Effector CD4-positive, alpha-beta T cell (primary cell): Measurements from ENCODE around the gene ONECUT1.

Source experiments
- DNase-seq: peaks from one replicate; pipeline ENCODE4 v3.0.0-alpha.2; 2020

The ONECUT1 gene

DNA sequence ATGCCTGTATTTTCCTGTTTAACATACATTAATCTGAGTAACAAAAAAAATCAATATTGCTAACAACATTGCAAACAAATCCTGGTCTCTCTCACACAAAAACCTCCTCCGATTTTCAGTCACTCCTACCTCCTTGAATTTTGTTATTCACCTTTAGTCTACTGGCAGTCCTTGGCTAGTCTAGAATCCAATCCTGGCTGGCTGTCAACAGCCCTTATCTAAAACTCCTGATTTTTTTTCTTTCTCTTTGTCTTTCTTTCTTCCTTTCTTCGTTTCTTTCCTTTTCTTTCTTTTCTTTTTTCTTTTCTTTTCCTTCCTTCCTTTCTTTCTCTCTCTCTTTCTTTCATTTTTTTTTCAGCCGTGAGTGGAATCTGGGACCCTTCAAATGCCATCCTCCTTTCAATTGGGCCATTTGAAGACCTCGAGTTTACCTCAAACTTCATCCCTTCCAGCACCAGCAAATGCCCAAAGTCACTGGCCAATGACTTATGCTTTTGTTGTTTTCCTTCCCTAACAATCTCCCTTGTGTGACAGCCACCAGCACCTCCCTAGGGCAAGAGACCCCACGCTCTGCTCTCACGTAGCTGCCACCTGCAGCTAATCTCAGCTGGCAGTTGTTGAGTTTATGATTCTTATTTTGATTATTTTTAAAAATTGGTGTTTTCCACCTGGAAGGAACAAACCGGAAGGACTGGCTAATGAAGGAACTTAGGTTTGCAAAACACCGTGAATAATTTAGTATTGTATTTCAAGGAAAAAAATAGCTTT lies 6.8 kb upstream of the ONECUT1 start:
- DNase-seq: no peak

DNA sequence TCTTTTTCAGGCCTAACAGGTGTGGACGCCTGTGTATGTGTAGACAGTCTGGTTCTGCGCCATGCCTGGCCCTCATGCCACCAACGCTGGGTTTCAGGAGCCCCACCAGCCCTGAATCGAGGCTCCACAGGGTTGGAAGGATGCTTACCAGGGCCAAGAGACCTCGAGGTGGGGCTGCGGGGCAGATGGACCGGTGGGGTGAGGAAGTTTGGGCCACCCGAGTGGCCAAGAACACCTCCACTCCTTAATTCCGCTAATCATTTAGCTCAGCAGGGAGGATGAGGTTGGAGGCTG lies 6.0 kb upstream of the ONECUT1 start:
- no peak for DNase-seq

DNA sequence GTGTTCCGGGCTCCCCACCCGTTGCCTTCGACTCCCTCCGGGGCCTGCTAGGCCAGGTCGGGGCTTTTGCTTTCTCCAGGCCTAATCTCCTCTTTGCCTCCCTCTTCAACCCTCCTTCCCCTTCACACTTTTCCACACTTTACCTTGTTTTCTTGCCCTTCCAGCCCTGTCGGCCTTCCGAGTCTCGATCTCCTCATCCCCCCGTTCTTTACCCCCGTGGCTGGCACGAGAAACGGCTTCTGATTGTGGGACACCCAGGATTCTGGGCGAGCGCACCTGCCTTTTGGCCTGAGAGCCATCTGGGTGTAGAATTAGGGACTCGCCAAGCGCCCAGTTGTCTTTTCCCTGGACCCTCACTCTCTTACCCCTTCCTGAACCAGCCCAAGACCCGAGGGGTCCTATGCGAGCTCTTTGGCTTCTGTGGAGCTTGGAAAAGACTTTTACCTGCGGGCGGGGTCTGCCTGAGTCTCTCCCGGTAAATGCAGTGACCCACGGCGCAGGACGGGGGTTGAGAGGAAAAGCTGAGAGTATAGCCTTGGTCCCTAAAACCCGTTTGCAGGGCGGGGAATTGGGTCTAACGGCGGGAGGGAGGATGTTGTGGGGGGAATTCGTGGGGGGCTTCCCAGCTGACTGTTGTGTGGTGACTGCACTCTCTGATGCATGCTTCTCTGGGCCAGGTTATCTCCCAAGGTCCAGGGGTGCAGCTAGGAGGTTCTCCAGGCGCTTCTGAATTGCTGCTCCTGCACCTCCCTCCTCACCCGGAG lies 5.5 kb upstream of the ONECUT1 start:
- DNase-seq: no peak

DNA sequence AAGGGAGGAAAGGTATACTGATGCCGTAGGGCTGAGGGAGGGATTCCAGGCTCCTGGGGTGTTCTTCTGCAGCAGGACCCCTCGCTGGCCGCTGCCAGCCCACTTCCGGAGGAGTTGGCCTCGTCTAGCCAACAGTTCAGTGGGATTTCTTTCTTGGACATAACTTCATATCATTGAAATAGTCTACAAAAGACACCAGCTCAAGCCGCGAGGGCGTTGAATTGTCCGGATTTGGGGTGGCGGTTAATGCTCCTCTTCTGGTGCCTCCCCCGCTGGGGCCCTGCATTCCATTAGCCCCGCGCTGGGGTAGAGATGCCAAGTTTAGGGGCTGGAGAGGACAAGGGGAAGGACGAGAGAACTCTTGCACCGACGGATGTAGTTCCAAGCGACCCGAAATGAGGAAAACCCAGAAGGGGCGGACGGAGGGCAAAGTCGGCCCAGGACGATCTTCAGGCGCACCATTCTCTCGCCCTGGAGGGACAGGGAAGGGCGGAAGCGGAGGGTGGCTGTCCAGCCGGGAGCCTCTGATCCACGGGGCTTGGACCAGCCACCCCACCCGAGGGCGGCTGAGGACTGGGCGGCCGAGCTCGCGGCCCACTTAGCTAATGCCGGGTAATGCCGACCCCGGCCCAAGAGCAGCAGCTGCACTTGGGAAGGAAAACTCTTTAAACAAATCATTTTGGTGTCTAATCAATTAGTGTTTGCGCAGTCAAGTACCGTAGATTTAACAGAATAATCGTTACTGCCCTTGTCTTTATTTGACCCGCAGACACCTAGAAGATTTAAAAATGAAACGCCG lies 4.7 kb upstream of the ONECUT1 start:
- DNase-seq: no peak

DNA sequence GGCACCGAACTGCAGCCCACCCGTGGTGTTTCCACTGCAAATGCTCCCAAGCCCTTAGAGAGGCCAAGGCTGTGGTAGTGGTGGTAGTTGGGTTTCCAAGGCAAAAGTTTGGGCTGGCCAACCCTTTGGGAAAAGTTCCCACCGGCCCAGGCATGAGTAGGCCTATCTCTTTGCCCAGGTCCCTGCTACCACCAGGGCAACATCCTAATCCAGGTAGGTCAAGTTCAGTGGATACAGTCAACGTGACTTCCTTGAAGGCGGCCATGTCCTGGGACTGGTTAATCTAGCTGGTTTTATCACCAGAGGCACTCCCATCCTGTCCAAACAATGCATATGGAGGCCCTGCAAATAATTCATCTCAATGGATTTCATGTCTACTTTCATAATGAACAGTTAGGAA lies 1.6 kb upstream of the ONECUT1 start:
- no peak for DNase-seq

DNA sequence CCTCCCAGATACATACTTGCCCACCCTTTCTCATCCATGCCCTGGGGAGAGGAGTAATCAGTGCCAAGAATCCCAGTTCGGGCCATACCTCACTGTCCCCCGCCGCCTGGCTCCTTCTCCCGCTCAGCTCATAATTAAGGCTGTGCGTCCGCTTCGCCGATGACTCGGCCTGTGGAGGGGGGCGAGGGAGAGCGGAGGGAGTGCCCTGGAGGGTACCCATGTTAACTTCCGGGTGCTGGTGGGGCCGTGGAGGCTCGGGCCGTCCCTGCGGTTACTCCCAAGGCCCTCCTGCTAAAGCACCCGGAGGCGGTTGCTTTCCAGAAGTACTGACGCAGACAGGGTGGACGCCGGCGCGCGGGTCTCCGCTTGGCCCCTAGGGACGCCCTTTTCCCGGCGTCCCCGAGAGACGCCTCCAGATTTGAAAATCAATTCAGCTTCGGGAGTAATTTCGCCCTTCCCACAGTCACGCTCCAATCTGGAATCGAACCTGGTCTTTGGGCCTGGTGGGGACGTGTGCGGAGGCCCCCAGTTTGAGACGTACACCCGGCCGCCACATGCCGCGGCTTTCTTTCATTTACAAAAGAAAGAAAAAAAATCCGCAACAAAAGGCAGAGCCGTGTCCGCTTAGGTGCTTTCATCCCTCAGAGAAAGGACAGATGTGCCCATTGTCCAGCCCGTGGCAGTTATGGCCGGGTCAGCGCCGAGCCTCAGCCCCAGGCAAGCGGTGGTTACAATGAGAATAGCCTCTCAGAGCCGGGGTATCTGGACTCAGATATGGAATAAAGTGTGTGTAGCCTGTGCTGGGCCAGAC lies 1.0 kb upstream of the ONECUT1 start:
- no peak for DNase-seq

DNA sequence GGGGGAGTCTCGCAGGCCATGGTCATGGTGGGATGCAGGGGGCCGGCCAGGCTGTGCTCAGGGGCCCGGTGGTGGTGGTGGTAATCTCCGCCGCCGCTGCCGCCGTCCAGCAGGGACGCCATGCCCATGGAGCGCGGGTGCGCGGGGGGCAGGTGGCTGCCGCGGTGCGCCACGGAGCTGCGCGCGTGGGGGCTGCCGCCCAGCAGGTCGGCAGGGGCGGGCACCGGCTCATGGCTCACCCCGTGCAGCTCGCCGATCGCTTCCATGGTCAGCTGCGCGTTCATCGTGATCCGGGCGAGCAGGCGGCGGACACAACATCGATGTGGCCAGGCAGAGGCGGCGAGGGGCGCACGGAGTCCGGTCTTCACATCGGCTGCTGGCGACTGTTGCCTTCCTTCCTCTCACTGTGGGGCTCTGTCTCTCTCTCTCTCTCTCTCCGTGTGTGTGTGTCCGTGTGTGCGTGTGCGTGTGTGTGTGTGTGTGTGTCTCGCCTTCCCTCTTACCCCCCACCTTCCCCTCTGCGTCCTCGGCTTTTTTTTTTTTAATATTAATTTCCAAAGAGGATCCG lies 451 bp downstream of the ONECUT1 start:
- no peak for DNase-seq

DNA sequence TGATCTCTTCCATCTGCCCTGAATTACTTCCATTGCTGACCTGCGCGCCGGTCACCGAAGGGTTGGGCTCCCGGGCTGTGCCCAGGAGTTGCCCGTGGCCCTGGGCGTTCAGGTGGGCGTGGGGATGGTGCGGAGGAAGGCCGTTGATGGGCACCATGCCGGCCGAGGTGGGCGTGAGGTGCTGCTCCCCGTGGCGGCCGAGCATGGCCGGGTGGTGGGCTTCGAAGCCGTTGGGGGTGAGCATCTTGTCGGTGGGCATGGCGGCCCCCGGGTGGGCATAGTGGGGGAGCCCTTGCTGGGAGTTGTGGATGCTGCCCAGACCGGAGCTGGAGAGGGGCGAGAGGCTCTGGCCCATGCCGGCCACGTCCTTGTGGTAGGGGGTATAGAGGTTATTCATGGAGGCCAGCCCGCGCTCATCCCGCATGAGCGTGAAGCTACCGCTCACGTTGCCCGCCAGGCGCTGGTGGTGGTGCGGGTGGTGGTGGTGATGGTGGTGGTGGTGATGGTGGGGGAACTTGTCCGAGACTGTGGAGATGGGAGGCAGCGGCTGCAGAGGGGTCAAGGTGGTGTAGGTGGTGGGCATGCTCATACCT lies 1.0 kb downstream of the ONECUT1 start:
- no peak for DNase-seq

DNA sequence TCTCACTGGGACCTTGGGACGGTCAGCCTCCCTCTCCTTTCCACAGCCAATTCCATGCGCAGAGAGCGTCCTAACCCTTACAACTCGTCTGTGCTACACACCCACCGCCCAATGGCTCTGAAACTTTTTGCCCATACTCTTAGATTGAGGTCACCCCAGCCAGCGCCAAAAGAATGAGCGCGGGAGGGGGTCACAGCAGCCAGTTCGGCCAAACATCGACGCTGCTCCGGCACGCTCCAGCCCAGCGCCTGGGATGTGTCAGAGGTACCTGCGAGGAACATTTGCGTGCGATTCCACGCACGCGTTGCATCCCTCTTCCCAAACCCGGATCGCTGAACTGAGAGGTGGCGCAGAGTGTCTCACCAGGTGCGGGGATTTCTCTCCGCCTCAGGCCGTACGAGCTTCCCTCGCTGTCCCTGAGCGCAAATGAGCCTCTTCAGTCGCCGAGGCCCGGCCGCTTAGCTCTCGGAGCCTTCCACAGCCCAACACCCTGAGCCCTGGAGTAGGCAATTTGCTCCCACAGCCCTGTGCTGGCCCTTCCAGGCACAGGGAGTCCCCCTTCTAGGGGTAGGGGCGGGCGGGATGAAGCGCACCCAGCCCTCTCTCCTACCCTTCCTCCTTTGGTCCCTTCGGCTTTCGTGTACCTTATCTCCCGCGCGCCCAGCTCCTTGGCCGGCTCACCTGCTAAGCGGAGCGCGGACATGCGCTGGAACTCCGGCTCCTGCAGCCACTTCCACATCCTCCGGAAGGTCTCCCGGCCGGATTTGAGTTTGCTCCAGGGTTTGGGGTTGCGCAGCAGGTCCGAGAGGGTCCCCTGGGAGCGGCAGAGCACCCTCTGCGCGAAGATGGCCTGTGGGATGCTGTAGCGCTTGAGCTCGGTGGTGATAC lies 1.8 kb downstream of the ONECUT1 start:
- DNase-seq: no peak

DNA sequence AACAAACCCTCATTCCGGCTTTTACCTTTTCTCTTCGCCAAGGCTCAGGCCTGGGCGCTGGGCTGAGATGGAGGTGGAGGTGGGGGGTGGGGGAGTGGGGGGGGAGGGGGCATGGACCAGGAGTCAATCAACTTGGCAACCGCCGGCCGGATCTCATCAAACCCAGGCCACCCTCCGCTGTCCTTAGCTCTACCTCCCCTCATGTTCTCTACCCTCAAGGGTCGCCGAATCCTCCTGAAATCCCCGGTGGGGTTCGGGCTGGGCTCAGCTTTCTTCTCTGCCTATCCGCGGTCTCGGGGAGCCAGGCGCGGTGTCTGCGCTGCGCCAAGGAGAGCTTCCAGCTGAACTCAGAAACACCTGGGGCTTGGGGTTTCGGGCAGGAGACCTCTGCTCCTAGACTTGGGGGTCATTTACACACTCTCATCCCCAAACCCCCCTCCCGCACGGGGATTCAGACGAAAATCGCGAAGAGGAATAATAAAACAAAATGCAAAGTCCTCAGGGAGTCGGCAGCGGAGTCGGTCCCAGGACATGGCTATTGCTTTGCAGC lies 2.5 kb downstream of the ONECUT1 start:
- DNase-seq: no peak

DNA sequence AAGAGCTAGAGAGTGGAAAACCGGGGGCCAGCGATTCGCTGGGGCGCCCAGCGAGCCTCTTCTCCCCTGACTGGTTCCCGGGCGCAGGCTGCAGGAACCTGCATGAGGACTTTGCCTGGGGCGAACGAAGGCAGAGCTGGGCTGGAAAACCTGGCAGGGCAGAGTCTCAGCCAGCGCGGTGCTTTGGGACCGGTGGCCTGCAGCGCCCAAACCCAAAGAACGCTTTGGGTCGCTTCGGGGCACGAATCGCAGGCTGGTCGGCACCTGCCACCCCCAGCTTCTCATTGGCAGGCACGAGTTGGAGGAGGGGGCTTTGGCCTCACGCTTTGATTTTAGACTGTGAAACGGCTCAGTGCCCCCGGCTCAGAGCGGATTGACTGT lies 3.0 kb downstream of the ONECUT1 start:
- DNase-seq: no peak

DNA sequence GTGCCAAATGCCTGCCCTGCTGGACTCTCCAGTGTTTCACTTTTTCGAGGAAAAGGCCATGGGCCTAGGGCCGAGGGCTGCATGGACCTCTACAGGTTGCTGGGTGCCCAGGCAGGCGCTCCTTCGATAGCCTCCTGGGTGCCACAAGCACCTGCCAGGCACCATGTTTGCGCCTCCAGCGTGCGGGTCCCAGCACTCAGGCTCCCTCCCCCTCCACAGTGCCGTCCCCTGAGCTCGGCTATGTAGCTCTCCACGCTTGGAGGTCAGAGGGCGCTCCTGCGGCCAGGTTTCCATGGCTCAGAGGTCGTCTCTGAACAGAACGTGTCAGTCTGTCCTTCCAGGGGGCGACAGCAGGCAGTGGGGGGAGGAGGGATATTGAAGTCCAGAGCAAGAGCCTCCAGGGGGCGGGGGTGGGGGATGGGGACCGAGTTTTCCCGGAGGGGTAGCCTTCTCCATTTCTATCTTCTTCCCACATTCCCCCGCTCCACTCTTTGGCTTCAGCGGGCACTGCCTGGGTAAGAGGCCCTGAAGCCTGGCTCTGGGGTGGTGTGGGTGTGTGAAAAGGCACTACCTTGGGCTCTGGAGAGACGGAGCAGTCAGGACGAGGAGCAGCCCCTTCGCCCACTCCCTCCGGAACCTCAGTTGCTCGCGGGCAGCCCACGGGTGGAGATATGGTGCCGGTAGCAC lies 3.6 kb downstream of the ONECUT1 start:
- no peak for DNase-seq

DNA sequence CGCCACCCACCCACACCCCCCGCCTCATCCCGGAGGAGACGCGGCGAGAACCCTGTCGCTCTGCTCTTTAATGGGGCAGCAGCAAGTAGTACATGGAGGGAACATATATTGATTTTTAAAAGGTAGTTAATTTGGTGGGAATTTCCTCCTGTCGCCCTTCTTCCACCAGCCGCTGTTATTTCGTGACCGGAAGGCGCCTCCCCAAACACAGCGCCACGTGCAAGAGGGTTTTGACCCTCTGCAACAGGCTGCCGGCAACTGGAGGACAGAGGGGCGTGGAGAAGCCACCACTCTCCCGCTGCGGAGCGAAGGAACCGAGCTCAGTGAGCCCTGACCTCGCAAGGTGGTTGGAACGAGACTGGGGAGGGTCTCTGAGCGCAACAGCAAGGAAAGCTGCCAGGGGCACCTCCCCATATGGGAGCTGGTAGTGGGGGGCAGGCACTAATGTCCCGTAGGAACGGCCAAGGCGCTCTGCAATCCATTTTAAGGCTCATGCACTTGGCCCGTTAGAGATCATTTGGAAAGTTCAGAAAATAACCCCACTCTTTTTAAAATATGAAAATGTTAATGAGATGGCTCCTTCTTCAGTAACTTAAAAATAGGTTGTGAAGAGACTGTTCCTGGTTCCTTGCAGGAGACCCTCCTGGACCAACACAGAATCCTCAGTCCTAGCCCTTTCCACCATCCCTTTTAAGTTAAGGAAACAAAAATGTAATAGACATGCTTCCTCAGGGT lies 4.3 kb downstream of the ONECUT1 start:
- no peak for DNase-seq

DNA sequence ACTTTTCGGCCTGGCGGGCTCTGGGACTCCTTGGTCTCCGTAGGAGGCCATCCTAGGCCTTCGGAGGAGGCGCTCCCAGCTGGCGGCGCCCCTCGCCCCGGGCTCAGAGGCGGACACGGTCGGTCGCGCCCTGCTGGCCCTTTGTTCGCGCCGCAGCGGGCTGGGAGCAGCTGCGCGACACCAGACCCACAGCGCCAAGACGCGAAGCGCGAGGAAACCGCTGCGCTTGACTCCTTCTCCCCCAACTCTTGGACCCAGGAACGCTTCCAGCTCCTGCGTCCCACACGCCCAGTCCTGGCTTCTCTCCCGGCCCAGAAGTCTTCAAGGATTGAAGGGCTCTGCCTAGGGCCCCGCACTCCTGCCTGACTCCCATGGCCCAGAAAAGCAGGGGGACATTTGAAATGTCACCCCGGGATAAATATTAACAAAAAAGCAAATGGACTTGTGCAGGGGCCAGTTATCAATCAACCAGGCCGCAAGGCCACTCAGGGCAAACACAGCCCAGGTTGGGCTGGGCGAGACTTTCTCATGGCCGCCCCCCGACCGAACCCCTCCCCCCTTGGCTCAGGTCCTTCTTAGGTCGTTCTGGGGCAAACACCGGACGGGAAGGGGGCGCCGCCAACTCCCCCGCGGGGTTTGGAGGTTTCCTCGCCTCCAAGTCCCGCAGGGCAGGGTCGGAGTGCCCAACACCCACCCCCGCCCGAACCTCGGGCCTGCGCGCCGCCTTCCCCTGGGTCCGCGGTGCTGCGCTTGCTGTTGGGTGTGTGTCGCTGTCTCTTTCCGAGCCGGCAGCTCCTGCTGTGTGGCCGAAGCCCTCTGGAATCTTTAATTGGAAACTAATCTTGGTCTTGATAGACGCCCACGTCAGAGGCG lies 5.1 kb downstream of the ONECUT1 start:
- no peak for DNase-seq

DNA sequence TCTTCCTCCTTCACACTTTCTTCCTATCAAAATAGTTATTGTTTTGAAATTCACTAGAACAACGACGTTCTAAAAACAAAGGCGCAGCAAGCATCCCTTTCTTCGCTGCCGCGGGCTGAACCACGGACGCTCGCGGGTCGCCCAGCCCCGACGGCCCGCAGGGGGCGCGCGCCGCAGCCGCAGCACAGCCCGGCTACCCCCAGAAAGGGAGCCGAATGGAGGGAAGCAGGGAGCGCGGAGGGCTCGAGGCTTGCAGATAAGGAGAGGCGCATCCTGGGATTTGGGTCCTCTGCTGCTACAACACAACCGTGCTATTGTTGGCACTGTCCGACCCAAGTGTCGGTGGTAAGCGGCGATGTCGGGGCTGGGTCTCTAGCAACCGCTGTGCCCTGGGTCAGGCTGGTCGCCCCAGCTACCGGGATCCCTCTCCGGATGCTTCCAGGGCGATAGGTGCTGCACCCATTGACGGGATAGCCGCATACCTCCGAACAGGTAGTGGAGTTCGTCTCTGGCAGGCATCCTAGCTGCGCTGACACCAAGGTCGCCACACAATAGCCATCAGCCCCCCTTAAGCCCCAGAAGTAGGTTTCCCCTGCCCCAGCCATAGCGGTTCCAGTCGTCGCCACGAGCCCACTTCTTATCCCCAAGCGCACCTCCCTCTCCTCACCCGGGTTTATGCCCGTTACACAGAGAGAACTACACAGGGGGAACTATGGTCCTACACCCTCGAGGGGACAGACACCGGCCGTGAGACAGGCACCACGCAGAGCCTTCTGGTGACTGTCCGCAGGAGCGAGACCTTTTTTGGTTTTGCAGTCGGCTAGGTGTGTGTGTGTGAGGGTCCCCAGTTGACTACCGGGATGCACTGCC lies 6.0 kb downstream of the ONECUT1 start:
- no peak for DNase-seq

DNA sequence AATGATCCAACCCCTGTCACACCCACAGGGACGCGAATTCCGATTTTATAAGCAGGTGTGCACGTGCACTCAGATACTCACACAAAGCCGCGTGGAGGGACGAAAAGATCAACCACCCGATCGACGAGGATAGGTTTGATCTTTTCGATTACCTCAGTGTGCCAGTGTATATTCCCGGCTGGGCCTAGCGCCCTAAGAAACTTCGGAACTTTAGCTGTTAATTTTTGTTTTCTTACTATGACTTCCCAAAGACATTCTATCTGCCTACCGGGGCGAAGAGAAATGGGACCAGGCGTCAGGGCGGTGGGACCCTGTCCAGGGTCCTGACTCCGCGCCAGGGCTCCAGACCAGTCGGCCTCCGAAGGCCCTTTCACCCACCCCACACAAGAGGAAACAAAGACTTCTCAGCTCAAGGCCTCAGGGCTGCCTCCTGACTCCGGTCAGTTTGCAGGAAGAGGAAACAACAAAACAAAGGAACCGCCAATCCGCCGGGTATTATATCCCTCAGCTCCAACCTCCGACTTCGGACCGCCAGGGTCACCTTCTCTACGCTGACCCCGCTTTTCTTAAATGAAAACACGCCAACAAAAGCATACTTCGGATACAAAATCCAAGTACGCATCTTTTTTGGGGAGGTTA lies 6.8 kb downstream of the ONECUT1 start:
- DNase-seq: no peak

DNA sequence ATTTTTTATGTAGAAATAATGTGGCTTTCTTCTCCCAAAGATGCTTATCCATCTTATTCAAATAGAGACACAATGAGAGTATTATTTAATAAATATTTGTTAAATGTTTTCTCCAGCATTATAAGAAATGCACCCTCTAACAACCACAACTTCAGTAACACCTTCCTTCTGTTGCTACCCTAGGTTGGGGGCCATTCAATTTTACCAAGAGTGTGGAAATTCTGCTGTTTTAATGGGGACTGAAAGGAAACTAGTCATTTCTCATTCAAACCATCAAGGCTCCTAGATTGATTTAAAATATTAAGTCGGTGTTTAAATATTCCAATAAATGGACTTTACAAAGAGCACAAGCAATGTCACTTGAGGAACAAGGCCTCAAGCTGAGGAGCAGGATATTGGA lies 7.6 kb downstream of the ONECUT1 start:
- DNase-seq: no peak
